SU-DHL-6 (cell line): ENCODE results near the gene MEDAG.

Source experiments
- H2AFZ ChIP-seq: fragments of 200-600 bp; sonication (generic); 2 replicates; pipeline ENCODE4 v1.6.1; 2014; ENCODE audit warnings: low read depth, mild to moderate bottlenecking, moderate library complexity, mixed read lengths, antibody characterized with exemption, low read length; ENCODE audit not compliant: severe bottlenecking
- H3F3A ChIP-seq: fragments of 200-600 bp; shearing (Covaris generic); 2 replicates; pipeline ENCODE4 v1.6.0; 2016; ENCODE audit warnings: antibody characterized with exemption, mild to moderate bottlenecking; ENCODE audit not compliant: insufficient read depth
- H3K27ac ChIP-seq: fragments of 200-600 bp; sonication (generic); 2 replicates; pipeline ENCODE4 v1.5.1; 2016; ENCODE audit warnings: low read depth, mild to moderate bottlenecking, low read length, moderate library complexity, mixed read lengths
- H3K27me3 ChIP-seq: fragments of 200-600 bp; sonication (generic), shearing (Covaris generic); 2 replicates; pipeline ENCODE4 v1.6.0; 2014; ENCODE audit warnings: mild to moderate bottlenecking, low read length
- H3K36me3 ChIP-seq: fragments of 200-600 bp; sonication (generic); 2 replicates; pipeline ENCODE4 v1.6.1; 2014; ENCODE audit warnings: mild to moderate bottlenecking, low read length, mixed read lengths
- H3K4me2 ChIP-seq: fragments of 300-600, 200-600 bp; shearing (Covaris generic), sonication (generic); 2 replicates; pipeline ENCODE4 v1.6.0; 2014; ENCODE audit warnings: low read length, low read depth, mild to moderate bottlenecking; ENCODE audit not compliant: poor library complexity, severe bottlenecking
- H3K4me3 ChIP-seq: fragments of 200-600 bp; sonication (generic); 2 replicates; pipeline ENCODE4 v1.5.1; 2014; ENCODE audit warnings: antibody characterized with exemption, low read length, mild to moderate bottlenecking, mixed read lengths; ENCODE audit not compliant: insufficient read depth, poor library complexity, severe bottlenecking
- H3K79me2 ChIP-seq: fragments of 200-600 bp; sonication (generic); 2 replicates; pipeline ENCODE4 v1.6.1; 2014; ENCODE audit warnings: mild to moderate bottlenecking, low read length, moderate library complexity; ENCODE audit not compliant: insufficient read depth
- H3K9ac ChIP-seq: fragments of 200-600 bp; sonication (generic); 2 replicates; pipeline ENCODE4 v1.7.0; 2014; ENCODE audit warnings: mild to moderate bottlenecking, low read length
- H3K9me2 ChIP-seq: fragments of 200-600 bp; sonication (generic); replicated peaks from 2 replicates; pipeline ENCODE4 v1.6.1; 2014; ENCODE audit warnings: low read length; ENCODE audit not compliant: insufficient read depth
- H3K9me3 ChIP-seq: fragments of 200-600 bp; sonication (generic); 2 replicates; pipeline ENCODE4 v1.6.1; 2014; ENCODE audit warnings: low read length, mixed read lengths; ENCODE audit not compliant: insufficient read depth
- H4K20me1 ChIP-seq: fragments of 200-600 bp; sonication (generic); 2 replicates; pipeline ENCODE4 v1.6.1; 2014; ENCODE audit warnings: low read depth, mild to moderate bottlenecking, antibody characterized with exemption, low read length, moderate library complexity, mixed read lengths
- CTCF ChIP-seq: fragments of 200-600 bp; sonication (generic); IDR thresholded peaks from one replicate; pipeline ENCODE4 v1.5.1; 2017; ENCODE audit warnings: antibody characterized with exemption, mild to moderate bottlenecking, low read length, moderate library complexity; ENCODE audit not compliant: insufficient read depth, poor library complexity, severe bottlenecking
- EZH2phosphoT487 ChIP-seq: fragments of 200-600 bp; sonication (generic), shearing (Covaris generic); conservative IDR thresholded peaks from 2 replicates; pipeline ENCODE4 v1.6.1; 2018; ENCODE audit warnings: mild to moderate bottlenecking, antibody characterized with exemption, low read length, moderate library complexity, mixed read lengths

Gene MEDAG

GRCh38 chr13:30870916-30871587, 35.0 kb upstream of the MEDAG start:
- Histone ChIP-seq H3K79me2 (no peaks in the 10 kb centered on the region), H3K36me3 (no peaks in the 10 kb centered on the region), H3K27ac (no peak overlapping the region), H3K9ac (no peak overlapping the region), H3K4me2 (no peak overlapping the region), H3K9me3 (no peaks in the 10 kb centered on the region), H3F3A (no peaks in the 10 kb centered on the region), H3K4me3 (no peak overlapping the region), H4K20me1 (no peaks in the 10 kb centered on the region), H3K27me3 (no peaks in the 10 kb centered on the region; the same call in 1 of the 2 replicates), H3K9me2 (no peaks in the 10 kb centered on the region), H2AFZ (no peak overlapping the region)
- no peak for TF ChIP-seq CTCF

GRCh38 chr13:30871588-30872275, 34.3 kb upstream of the MEDAG start:
- TF ChIP-seq EZH2phosphoT487 (no peak), CTCF (no peak)
- no peaks in the 10 kb centered on the region for H3K36me3 ChIP-seq
- no peak overlapping the region for H3K27ac ChIP-seq
- H3K9ac ChIP-seq = no peak overlapping the region
- no peaks in the 10 kb centered on the region for H3F3A ChIP-seq
- H3K27me3 ChIP-seq = no peaks in the 10 kb centered on the region; the same call in 1 of the 2 replicates
- H3K4me2 ChIP-seq = no peak overlapping the region
- no peaks in the 10 kb centered on the region for H3K9me3 ChIP-seq
- no peak overlapping the region for H3K4me3 ChIP-seq
- H3K9me2 ChIP-seq = no peaks in the 10 kb centered on the region
- H2AFZ ChIP-seq = no peak overlapping the region
- no peaks in the 10 kb centered on the region for H3K79me2 ChIP-seq
- no peaks in the 10 kb centered on the region for H4K20me1 ChIP-seq

- Histone ChIP-seq H3K9ac (no peak overlapping the region), H3K9me2 (no peaks in the 10 kb centered on the region), H2AFZ (no peak overlapping the region), H3K27me3 (no peaks in the 10 kb centered on the region; the same call in 1 of the 2 replicates), H3K9me3 (no peaks in the 10 kb centered on the region), H3K27ac (no peak overlapping the region), H3K4me3 (no peak overlapping the region), H3K4me2 (no peak overlapping the region), H3K36me3 (no peaks in the 10 kb centered on the region), H4K20me1 (no peaks in the 10 kb centered on the region), H3K79me2 (no peaks in the 10 kb centered on the region), H3F3A (no peaks in the 10 kb centered on the region)
- TF ChIP-seq EZH2phosphoT487 (no peak), CTCF (no peak)
Observed at GRCh38 chr13:30872276-30872594, 33.8 kb upstream of the MEDAG start.
